Measurements from ENCODE around the gene SRRM5. TPM values are rescaled to one million over a fixed set of nuclear protein-coding genes. Genes with fewer than 3 reads are reported as not detected.
A peak's percentile ranks its signal among the peaks of the same experiment; 100 is the strongest.

The SRRM5 gene
- total RNA-seq, 1 donor from 2014 or later = 0.23 TPM

- no peak overlapping the region for H2AFZ ChIP-seq (ENCODE audit: low read depth, low read length)
- H4K20me1 ChIP-seq (ENCODE audit: insufficient read depth, low read length) = peaks cover 46% of the 10 kb centered on the region
- Mint-ChIP-seq H3K36me3 (ENCODE audit: low read depth, unreplicated experiment) (peaks cover 10% of the 10 kb centered on the region), H3K27me3 (ENCODE audit: low read depth, unreplicated experiment) (no peaks in the 10 kb centered on the region), H3K4me1 (ENCODE audit: low read depth, unreplicated experiment) (peaks cover 17% of the 10 kb centered on the region), H3K27ac (ENCODE audit: unreplicated experiment) (peak overlapping the region; percentile 75), H3K9me3 (ENCODE audit: unreplicated experiment) (no peaks in the 10 kb centered on the region), H3K4me3 (ENCODE audit: unreplicated experiment) (peak overlapping the region; percentile 100)
- DNase-seq (ENCODE audit: low read depth) (no peak), FAIRE-seq (no peak)
- no peak overlapping the region for H3K27ac ChIP-seq (ENCODE audit: low read depth, low read length)
- peak overlapping the region; percentile 87 for H3K9ac ChIP-seq (ENCODE audit: low read length)
- H3K36me3 ChIP-seq (ENCODE audit: insufficient read depth, low read length) = peaks cover 10% of the 10 kb centered on the region
- H3K4me3 ChIP-seq (ENCODE audit: insufficient read depth, low read depth, low read length) = no peak overlapping the region
- H3K4me2 ChIP-seq (ENCODE audit: low read length) = no peak overlapping the region
- no peaks in the 10 kb centered on the region for H3K27me3 ChIP-seq (ENCODE audit: insufficient read depth, low read length)
- H3K79me2 ChIP-seq (ENCODE audit: insufficient read depth, low read length) = peaks cover 66% of the 10 kb centered on the region
- peaks cover 26% of the 10 kb centered on the region for H3K4me1 ChIP-seq (ENCODE audit: insufficient read depth, low read length)
- H3K9me3 ChIP-seq (ENCODE audit: insufficient read depth, low read depth, low read length) = no peaks in the 10 kb centered on the region
- TF ChIP-seq, protein P1, sequence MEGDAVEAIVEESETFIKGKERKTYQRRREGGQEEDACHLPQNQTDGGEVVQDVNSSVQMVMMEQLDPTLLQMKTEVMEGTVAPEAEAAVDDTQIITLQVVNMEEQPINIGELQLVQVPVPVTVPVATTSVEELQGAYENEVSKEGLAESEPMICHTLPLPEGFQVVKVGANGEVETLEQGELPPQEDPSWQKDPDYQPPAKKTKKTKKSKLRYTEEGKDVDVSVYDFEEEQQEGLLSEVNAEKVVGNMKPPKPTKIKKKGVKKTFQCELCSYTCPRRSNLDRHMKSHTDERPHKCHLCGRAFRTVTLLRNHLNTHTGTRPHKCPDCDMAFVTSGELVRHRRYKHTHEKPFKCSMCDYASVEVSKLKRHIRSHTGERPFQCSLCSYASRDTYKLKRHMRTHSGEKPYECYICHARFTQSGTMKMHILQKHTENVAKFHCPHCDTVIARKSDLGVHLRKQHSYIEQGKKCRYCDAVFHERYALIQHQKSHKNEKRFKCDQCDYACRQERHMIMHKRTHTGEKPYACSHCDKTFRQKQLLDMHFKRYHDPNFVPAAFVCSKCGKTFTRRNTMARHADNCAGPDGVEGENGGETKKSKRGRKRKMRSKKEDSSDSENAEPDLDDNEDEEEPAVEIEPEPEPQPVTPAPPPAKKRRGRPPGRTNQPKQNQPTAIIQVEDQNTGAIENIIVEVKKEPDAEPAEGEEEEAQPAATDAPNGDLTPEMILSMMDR (IDR thresholded peaks at IDR 0.05; ENCODE audit: insufficient read depth, low read depth, low read length) = no peak
These were observed 19.0 kb upstream of the SRRM5 start for GRCh38 chr19:43592800-43593350.

DNA sequence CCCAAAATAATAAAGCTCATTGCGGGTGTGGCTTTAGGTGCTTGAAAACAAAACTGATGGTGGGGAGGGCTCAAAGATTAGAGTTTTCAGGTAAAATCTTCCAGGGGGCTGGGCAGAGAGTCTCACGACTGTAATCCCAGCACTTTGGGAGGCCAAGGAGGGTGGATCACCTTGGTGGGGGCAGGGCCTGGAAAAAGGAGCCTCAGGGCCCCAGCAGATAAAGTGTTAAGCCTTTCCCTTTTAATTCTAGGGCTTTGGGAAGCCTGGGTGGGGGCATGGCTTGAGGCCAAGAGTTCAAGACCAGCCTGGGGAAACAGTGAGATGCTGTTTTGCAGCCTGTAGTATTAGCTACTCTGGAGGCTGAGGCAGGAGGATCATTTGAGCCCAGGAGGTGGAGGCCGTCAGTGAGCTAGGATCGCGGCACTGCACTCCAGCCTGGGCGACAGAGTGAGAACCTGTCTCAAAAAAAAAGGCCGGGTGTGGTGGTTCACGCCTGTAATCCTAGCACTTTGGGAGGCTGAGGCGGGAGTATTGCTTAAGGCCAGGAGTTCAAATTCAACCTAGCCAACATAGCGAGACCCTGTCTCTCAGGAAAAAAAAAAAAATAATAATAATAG is 17.7 kb upstream of the SRRM5 start:
- Histone ChIP-seq H3K4me2 (ENCODE audit: low read length) (peak overlapping the region; percentile 90), H3K4me3 (ENCODE audit: insufficient read depth, low read depth, low read length) (peak overlapping the region; percentile 85), H3K79me2 (ENCODE audit: insufficient read depth, low read length) (peaks cover 75% of the 10 kb centered on the region), H3K4me1 (ENCODE audit: insufficient read depth, low read length) (peaks cover 28% of the 10 kb centered on the region), H2AFZ (ENCODE audit: low read depth, low read length) (no peak overlapping the region), H3K9me3 (ENCODE audit: insufficient read depth, low read depth, low read length) (no peaks in the 10 kb centered on the region), H4K20me1 (ENCODE audit: insufficient read depth, low read length) (peaks cover 39% of the 10 kb centered on the region), H3K27me3 (ENCODE audit: insufficient read depth, low read length) (no peaks in the 10 kb centered on the region), H3K9ac (ENCODE audit: low read length) (peak overlapping the region; percentile 87), H3K36me3 (ENCODE audit: insufficient read depth, low read length) (peaks cover 7% of the 10 kb centered on the region), H3K27ac (ENCODE audit: low read depth, low read length) (no peak overlapping the region)
- H3K9me3 Mint-ChIP-seq (ENCODE audit: unreplicated experiment) = no peaks in the 10 kb centered on the region
- peaks cover 8% of the 10 kb centered on the region for H3K36me3 Mint-ChIP-seq (ENCODE audit: low read depth, unreplicated experiment)
- TF ChIP-seq EZH2 (IDR thresholded peaks at IDR 0.05; ENCODE audit: insufficient read depth, low read length) = no peak
- TF ChIP-seq, protein P1 (IDR thresholded peaks at IDR 0.05; ENCODE audit: insufficient read depth, low read depth, low read length) = no peak
- no peak for DNase-seq (ENCODE audit: low read depth)
- no peak overlapping the region for H3K27ac Mint-ChIP-seq (ENCODE audit: unreplicated experiment)
- H3K4me1 Mint-ChIP-seq (ENCODE audit: low read depth, unreplicated experiment) = peaks cover 20% of the 10 kb centered on the region
- H3K27me3 Mint-ChIP-seq (ENCODE audit: low read depth, unreplicated experiment) = no peaks in the 10 kb centered on the region
- FAIRE-seq = no peak
- H3K4me3 Mint-ChIP-seq (ENCODE audit: unreplicated experiment) = peak overlapping the region; percentile 100
